Activated CD8-positive, alpha-beta memory T cell treated with anti-CD3 and anti-CD28 coated beads, Interleukin-2, amount 50 U/mL, for 48 hours (primary cell): ENCODE measurements around the gene RFK.
"Not testable (repeated sequence)": the region's sequence is repeated elsewhere in the genome, so short reads cannot be mapped to it uniquely, and the experiment has no call there.

Experiments
- DNase-seq: peaks from one replicate; pipeline ENCODE4 v3.0.0-alpha.2; 2020

The RFK gene

DNA sequence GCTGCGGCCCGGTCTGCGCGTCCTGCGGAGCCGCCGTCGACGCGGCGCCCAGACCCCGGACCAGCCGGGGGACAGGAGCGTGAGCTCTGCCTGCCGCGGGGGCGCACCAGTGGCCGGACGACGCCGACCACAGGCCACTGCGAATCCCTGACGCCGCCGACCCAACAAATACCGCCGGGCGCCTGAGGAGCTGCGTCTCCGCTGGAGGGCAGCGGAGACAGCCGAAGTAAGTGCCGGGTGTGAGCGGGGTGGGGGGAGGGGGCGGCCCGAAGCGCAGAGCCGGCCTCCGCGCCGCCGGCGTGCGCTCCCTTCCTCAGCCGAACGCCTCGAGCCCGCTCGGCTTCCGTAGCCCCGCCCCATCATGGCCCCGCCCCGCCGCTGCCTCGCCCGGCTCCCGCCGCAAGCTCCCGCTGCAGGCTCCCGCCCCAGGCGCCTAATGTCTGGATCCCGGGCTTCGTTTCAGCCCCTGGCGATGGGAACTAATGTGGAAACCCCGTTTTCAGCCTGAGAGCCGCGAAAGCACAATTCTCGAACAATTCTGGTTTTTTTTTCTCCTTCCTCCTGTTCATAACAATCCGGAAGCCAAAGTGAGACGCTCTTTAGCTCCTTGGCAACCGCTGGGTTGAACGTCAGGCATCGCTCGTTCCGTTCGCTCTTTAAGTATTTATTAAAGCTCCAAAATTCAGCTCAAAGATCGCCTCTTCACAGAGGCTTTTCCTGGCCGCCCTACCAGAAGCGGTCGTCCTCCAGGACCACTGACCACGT is at the start of gene RFK:
RFK (minus strand) TSS at position 232 of the 765 bp plus-strand sequence. CDS start 255 bp downstream, outside the sequence.
- DNase-seq: peak; percentile 97

DNA sequence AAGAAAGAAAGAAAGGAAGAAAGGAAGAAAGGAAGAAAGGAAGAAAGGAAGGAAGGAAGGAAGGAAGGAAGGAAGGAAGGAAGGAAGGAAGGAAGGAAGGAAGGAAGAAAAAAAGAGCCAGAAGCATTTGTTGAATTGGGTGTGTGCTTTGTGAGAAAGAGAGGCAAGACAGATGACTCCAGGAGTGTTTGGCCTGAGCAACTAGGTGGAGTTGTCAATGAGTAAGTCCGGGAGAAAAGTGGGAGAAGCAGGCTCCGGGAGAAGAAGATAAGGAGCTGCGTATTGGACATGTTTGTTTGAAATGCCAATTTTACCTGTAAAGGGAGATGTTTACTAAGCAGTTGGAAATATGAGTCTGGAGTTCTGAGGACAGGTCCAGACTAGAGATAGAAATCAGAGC is 49.7 kb upstream of the RFK start:
- no peak for DNase-seq

DNA sequence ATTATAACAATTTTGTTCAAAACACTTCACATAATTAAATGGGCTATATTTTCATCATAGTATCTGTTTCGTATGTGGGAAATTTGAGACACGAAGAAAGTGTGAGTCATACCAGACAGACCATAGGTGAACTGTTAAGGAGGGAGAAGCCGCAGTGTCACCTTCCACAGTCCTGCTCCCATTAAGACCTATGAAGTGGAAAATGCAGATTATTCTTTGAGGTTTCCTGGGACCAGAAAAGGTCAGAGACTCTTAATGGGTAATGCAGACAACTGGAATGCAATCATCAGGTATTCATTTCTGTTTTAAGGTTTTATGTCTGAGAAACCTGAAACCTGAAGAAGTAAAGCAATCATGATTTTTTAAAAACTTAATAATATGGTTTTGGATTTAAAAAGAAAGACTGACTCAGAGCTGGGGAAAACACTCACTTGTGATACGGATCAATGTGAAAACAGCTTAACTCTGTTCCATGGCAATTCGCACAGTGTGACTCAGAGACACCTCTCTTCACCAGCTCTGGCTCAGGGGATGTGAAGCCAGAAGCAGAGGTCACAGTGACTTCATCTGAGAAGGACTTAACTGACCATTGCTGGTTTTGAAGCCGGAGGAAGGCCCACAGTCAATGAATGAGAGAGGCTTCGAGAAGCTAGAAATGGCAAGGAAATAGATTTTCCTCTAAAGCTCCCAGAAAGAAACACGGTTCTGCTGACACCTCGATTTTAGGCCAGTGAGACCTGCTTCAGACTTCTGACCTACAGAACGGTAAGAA is 47.5 kb upstream of the RFK start:
- peak; percentile 70 for DNase-seq

DNA sequence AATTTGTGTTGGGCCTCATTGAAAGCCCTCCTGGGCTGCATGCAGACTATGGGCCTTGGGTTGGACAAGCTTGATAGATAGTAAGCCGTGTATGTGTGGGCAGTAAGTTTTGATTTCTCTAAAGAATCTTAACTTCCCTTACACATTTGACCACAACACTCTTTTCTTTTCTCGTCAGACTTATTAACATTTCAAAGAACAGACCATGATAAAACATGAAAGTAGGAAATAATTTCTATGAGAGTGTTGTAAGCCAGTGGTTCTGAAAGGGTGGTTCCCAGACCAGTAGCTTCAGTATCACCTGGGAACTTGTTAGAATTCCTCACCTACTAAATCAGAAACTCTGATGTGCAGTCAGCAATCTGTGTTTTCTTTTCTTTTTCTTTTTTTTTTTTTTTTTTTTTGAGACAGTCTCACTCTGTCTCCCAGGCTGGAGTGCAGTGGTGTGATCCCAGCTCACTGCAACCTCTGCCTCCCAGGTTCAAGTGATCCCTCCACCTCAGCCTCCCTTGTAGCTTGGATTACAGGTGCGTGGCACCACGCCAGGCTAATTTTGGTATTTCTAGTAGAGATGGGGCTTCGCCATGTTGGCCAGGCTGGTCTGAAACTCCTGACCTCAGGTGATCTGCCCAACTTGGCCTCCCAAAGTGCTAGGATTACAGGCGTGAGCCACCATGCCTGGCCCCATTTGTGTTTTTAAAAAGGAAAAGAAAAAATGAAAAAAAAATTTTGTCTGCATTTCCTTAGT is 44.8 kb upstream of the RFK start:
- DNase-seq: no peak

DNA sequence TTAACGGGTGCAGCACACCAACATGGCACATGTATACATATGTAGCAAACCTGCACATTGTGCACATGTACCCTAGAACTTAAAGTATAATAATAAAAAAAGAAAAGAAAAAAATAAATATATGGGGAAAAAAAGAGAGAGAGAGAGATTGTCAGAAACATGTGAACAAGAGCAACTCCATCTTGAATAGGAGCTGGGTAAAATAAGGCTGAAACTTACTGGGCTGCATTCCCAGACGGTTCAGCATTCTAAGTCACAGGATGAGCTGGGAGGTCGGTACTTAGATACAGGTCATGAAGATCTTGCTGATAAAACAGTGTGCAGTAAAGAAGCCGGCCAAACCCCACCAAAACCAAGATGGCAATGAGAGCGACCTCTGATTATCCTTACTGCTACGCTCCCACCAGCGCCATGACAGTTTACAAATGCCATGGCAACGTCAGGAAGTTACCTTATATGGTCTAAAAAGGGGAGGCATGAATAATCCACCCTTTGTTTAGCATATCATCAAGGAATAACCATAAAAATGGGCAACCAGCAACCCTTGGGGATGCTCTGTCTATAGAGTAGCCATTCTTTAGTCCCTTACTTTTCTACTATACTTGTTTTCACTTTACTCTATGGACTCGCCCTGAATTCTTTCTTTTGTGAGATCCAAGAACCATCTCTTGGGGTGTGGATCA is 42.9 kb upstream of the RFK start:
- not testable (repeated sequence) for DNase-seq

DNA sequence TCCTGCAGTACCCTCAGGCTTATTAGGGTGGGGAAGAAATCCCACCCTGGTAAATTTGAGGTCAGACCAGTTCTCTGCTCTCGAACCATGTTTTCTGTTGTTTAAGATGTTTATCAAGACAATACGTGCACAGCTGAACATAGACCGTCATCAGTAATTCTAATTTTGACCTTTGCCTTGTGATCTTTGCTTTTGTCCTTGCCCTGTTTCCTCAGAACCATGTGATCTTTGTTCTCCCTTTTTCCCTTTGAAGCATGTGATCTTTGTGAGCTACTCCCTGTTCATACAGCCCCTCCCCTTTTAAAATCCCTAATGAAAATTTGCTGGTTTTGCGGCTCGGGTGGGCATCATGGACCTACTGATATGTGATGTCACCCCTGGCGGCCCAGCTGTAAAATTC is 40.7 kb upstream of the RFK start:
- not testable (repeated sequence) for DNase-seq

DNA sequence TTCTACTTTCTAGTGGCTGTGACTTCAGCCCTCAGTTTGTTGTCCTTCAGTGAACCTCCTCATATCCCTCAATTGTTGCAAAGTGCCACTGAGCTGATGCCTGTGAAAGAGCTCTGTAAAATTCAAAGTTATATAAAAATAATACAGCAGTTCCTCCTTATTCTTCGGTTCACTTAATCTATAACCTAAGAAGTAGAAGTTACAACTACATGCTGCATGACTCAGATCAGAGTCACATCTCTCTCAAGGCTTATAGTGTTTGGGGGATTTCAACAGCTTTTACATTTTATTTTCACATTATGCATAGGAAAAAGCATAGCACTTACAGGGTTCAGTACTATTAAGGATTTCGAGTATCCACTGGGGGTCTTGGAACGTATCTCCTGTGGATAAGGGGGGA is 39.6 kb upstream of the RFK start:
- DNase-seq: no peak

DNA sequence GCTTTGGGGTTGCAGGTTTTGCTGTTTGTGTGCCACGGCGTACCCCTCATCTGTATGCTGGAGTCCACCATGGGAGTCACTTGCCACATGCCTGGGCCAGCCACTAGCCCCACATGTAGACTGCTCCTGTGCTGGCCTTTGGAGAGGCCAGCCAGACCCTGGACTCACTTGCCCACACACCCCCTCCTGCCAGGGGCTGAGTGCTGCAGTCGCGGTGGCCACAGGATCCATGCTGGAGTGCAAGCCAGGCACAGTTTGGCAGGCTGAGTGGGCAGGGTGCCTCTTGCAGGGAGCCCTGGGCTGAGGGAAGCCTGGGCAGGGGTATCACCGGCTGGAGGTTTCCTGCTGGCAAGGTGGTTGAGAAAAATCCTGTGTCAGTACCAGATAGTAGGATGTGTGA is 39.2 kb upstream of the RFK start:
- DNase-seq: no peak

DNA sequence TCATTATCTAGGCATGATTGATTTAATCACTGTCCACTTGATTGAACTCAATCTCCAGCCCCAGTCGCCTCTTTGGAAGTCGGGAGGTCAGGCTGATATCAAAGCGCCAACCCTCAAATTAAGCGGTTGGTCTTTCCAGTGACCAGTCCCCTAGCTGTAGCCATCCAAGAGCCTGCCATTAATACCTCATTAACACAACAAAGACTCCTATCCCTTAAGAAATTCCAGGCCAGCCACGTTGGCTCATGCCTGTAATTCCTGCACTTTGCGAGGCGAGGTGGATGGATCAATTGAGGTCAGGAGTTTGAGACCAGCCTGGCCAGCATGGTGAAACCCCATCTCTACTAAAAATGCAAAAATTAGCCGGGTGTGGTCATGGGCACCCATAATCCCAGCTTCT is 37.4 kb upstream of the RFK start:
- no peak for DNase-seq

DNA sequence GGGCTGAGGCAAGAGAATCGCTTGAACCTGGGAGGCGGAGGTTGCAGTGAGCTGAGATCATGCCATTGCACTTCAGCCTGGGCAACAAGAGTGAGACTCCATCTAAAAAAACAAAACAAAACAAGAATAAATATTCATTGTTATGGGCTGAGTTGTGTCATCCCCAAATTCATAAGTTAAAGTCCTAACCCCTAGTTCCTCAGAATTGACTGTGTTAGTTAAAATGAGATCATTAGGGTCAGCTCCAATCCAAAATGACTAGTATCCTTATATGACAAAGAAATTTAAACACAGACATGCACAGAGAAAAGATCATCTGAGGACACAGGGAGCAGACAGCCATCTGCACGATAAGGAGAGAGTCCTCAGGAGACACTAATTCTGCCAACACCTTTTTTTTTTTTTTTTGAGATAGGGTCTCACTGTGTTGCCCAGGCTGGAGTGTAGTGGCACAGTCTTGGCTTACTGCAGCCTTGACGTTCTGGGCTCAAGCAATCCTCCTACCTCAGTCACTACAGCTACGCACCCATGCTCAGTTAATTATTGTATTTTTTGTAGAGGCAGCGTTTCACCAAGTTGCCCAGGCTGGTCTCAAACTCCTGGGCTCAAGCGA is 32.7 kb upstream of the RFK start:
- no peak for DNase-seq

DNA sequence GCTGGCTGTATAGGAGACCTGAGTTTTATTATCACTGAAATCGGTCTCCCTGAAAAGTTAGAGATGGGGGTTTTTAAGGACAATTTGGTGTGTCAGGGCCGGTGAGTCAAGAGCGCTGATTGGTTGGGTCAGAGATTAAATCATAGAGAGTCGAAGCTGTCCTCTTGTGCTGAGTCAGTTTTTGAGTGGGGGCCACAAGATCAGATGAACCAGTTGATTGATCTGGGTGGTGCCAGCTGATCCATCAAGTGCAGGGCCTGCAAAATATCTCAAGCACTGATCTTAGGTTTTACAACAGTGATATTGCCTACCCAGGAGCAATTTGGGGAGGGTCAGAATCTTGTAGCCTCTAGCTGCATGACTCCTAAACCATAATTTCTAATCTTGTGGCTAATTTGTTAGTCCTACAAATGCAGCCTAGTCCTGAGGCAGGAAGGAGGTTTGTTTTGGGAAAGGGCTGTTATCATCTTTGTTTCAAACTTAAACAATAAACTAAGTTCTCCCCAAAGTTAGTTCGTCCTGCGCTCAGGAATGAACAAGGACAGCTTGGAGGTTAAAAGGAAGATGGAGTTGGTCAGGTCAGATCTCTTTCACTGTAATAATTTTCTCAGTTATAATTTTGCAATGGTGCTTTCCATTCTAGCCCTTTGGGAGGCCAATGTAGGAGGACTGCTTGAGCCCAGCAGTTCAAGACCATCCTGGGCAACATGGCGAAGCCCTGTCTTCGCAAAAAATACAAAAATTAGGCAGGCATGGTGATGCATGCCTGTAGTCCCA is 31.6 kb upstream of the RFK start:
- no peak for DNase-seq

DNA sequence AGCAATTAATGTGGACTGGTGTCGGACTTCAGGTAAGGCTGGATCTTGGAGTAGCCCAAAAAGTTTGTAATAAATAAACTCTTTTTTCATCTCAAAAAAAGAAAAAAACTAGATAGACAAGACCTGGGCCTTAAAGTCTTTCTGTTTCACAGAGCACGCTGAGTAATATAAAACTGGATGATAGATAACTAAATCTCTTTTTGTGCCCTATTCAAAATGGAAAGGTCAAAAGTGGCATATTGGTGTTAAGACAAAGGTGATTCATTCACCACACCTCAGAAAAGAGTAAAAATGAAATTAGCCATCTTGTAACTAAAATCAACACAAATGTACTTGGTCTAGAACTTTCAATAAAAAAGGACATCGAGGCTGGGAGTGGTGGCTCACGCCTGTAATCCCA is 30.3 kb upstream of the RFK start:
- DNase-seq: no peak

DNA sequence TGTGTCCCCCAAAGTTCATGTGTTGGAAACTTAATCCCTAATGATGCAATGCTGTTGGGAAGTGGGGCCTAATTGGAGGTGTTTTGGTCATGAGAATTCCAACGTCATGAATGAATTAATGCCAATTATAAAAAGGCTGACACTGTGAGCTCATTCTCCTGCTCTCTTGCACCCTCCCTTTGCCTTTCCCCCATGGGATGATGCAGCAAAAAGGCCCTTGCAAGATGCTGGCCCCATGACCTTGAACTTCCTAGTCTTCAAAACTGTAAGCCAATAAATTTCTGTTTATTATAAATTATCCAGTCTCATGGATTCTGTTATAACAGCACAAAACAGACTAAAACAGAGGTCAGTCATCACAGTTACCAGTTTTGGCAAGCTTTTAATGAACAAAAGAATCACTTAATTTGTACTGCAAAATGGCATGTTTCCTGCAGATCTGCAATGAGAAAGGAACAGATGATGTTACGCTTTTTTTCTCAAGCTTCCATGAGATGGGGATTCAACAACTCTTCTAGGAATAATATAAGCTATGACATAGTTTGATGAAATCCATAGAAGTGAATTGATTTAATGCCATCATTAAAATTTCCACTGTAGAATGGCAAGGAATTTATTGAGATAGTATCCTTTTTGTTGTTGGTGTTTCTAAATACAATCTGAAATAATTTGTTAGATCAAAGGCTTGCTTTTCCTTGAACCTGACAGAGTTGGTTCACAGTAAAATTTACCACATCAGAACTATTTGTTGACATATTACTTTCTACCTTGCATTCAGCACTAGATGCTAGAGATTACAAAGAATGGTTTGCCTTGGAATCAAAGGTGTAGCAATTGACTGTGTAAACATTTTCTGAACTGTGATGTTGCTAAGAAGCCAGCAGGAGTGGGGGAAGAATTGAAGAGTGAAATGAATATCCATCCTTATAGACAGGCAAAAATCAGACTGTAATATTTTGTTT is 29.3 kb upstream of the RFK start:
- DNase-seq: no peak

DNA sequence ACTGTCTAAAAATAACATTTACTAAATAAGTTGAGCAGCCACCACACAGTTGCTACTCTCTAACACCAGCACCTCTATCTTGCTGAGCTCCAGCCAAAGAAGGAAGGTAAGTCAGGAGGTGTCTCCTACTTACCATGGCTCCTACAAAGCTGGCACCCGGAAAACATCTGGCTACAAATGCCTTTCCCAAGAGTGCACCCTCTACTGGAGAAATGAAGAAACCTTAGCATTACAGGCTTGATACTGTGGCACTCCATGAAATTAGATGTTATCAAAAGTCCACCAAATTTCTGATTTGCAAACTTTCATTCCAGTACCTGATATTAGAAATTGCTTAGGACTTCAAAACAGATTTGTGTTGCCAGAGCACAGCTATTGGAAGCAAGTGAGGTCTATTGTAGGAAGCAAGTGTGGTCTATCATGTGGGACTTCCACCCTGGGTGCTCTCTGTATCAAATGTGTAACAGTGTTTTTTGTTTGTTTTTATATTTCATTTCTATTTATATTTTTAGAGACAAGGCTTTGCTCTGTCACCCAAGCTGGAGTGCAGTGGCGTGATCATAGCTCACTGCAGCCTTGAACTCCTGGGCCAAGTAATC is 25.7 kb upstream of the RFK start:
- DNase-seq: no peak

DNA sequence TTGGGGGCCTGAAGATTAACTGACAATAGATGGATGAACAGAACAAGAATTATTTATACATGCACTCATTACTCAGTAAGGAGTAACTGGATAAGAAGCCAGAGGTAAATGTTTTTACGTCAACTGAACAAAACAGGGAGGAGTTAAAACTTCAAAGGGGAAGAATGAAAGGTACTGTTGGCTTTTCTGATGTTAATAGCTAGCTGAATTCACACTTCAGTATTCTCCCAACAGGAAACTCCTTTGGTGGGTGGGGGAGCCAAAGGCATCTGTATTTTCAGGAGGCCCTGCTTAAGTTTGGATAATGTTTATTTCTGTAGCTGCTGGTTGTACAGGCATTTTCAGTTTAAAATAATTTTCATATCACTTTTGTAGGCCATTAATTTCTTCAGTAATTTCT is 23.2 kb upstream of the RFK start:
- DNase-seq: no peak

DNA sequence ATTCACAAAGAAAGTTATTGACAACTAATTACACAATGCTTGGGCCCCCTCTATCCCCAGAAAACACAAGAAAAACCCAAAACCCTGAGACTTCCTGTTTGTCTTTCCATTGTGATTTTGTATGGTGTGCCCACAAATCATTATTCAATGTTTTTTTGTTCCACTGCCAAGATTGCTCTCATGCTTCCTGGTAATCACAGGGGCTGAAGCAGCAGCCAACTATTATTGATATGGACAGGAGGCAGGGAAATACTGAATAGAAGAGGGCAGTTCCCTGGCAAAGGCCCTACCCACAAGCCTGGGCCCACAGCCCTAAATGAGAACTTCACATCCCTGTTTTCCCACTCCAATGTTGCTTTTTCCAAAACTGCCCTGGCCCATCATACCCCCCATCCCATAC is 21.5 kb upstream of the RFK start:
- no peak for DNase-seq

DNA sequence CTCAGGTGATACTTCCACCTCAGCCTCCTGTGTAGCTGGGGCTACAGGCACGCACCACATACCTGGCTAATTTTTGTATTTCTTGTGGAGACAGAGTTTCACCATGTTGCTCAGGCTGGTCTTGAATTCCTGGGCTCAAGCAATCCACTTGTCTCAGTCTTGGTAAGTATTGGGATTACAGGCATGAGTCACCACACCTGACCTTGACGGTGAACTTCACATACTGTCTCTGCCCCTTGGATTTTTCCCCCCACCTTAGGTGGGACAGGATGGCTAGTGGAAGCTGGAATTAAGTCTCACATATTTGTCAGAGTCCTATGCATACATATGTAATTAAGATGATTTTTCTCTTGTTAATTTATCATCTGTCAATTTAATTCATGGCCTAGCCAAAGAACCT is 20.9 kb upstream of the RFK start:
- DNase-seq: no peak

DNA sequence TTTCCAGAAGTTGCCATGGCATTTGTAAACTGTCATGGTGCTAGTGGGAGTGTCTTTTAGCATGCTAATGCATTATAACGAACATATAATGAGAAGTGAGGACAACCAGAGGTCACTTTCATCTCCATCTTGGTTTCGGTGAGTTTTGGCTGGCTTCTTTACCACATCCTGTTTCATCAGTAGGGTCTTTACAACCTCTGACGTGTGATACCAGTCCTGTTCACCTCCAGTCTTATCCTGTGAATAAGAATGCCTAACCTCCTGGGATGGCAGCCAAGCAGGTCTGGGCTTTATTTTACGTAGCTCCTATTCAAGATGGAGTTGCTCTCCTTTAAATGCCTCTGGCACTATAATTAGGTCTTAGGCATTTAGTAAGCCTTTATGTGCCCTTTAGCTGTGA is 20.4 kb upstream of the RFK start:
- DNase-seq: no peak

DNA sequence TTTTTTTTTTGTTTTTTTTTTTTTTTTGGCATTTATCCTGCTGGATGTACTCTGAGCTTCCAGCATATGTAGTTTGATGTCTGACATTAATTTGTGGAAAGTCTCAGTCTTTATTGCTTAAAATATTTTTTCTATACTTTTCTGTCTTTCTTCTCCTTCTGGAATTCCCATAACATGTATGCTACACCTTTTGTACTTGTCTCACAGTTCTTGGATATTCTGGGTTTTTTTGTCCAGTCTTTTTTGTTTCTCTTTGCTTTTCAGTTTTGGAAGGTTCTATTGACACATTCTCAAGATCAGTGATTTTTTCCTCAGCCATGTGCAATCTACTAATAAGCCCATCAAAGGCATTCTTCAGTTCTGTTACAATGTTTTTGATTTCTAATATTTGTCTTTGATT is 19.4 kb upstream of the RFK start:
- no peak for DNase-seq

DNA sequence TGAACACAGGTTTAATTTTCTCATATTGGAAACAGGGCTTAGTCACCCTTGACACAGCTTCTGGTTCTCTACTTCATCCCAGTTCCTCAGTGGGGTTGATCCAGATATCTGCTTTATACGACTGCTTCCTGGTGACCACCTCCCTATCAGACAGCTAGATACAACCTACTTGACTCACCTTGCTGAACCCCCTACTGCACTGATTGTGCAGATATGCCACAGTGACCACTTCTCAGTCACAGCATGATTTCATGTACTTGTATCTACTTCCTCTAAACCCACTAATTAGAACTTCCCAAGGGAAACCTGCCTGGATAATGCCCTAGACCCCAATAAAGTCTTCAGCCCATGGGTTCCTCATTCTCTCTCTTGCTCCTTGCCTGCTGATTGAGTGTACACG is 18.4 kb upstream of the RFK start:
- DNase-seq: no peak
